ENCODE results near the gene GRB10.
"Not testable (repeated sequence)": the region's sequence is repeated elsewhere in the genome, so short reads cannot be mapped to it uniquely, and the experiment has no call there.

GRB10 gene

DNA sequence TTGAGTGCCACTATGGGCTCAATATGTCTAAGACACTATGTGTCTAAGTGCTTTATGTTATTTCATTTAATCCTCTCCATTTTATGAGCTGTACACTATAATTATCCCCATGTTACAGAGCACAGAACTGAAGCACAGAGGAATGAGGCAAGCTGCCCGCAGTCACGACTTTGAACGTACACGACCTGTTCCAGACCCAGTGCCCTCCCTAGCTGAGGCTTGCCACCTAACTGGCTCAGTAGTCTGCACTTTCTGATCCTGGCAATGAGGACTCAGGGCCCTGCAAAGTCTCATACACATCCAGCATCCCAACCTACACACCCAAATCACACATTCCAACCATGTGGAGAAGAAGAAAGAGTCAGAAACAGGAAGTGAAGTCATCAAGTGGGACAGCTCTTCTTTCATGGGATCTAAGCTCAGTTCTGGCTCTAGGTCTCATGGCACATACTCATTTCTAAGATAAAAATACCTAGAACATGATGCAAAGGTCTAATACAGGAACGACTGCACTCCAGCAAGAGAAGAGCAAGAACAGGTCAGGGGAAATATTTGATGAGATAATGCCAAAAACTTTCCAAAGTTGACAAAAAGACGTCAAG lies 175.1 kb downstream of the GRB10 start:
- DNase-seq (ENCODE audit: low read depth): no peak

DNA sequence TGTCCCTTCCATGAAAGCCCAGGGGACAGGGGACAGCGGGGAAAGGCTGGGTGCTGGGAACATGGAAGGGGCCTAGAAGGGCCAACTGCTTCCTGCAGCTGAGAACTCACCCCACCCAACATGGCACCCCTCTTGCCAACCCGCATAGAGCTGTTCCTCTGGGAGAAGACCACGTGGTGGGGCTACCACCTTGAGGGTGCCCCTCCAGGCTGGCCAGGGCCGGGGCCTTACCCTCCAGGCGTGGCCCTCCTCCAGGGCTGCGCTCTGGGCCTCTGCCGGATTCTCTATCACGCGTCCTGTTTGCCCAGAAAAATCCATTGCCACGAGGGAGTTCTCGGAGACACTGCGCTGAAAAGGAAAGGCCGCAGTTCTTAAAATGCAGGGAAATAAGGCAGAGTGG lies 177.6 kb downstream of the GRB10 start:
- DNase-seq (ENCODE audit: low read depth): no peak

DNA sequence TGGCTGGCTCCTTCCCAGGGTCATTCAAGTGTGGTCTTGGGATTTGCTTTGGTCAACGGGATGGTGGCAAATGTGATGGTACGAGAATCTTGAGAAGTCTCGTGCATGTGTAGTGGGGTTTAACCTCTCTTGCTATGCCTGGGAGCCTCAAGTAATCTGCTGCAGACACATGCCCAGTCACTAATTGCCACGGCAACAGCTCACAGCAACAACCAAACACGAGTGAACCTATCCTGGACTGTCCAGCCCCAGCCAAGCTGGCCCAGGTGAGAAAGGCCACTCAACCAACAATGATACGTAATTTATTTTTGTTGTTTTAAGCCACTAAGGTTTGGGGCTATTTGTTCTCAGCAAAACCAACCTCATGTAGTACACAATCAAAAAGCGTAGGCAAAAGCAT lies 179.4 kb downstream of the GRB10 start:
- DNase-seq (ENCODE audit: low read depth): no peak

DNA sequence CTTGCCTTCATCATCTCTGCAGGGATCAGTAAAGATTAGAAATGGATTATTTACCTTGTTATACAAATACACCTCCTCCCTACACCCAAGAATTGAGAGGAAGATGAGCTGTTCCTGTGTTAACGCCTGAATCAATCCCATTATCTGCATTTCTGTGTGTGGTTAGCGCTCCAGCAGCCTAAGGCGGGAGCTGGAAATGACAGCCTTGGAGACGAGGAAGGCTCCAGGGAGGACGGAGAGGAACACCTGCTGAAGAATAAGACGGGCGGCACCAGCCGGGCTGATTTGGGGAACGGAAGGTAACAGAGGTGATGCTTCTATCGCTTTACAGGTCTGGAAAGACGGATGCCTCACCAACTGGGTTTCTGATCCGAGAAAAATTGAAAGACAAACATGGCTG lies 183.3 kb downstream of the GRB10 start:
- no peak for DNase-seq (ENCODE audit: low read depth)

DNA sequence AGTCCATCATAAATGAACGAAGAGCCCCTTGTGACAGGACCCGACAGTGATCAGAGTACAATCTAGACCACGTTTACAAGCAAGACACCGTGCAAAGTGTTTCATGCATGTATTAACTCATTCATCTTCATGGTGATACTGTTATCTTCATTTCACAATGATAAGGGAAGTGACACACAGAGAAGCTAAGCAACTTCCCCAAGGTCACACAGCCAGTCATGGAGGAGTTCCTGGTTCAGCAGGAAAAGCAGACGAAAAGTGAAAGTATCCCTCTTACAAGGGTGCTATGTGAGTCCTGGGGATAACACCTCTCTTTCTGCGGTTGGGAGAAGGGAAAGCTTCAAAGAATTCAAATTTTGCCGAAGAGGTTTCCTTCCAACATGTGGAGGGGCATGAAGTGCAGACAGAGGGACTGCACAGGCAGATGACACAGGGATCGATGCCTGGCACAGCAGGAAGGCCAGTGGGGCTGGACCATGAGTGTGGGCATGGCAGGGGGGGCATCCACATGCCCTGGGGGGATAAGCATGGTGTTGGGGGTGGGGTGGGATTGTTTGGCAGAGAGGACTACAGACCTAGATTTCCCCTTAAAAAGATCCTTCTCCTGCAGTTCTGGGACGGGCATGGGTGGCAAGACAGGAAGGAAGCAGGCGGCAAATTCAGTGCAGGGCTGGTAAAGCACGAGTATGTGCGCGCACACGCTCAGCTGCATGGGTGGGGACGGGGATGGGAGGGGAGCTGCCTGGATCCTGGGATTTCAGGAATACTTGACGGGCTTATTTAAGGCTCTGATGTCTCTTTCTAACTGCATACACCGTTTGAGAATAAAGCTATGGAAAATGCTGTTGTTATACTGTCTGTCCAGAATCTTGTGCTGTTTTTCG lies 184.0 kb downstream of the GRB10 start:
- no peak for DNase-seq (ENCODE audit: low read depth)

DNA sequence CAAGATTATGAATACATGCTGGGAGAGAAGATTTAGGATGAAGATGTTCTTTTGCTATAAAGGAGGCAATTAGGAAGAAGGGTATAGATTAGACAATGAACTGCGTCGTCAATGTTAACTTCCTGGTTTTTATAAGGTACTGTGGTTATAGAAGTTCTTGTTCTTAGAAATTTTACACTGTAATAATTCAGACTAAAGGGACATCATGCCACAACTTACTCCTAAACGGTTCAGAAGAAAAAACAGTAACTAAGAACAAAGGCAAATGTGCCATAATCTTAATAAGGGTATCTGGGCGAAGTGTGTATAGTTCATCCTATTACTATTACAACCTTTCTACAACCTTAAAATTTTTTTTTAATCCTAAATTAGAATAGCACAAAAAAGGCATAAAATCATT lies 186.2 kb downstream of the GRB10 start:
- no peak for DNase-seq (ENCODE audit: low read depth)

DNA sequence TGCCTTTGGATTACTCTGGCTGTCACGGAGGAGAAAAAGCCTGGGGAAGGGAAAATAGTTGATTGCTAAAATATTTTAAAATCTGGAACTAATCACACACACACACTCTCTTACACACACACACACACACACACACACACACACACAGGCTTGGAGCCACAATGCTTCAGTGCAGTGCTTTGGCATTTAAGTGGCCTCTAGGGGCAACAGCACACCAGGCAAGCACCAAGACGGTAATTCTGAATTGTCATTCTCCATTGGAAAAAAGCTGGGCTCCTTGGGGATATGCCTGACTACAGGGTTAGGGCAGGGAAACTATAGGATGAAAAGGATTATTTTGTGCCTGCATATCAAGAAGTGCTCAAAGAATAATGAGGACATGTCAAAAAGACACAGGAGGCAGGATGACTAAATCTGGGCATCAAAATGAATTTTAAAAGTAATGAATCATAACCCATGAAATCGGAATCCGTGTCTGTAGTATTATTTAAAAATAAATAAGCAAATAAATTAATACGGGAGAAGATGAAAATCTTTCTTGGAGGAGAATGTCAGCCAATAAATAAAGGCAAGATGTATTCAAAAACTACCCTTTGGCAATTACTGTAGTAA lies 187.1 kb downstream of the GRB10 start:
- DNase-seq (ENCODE audit: low read depth): peak; percentile 59

DNA sequence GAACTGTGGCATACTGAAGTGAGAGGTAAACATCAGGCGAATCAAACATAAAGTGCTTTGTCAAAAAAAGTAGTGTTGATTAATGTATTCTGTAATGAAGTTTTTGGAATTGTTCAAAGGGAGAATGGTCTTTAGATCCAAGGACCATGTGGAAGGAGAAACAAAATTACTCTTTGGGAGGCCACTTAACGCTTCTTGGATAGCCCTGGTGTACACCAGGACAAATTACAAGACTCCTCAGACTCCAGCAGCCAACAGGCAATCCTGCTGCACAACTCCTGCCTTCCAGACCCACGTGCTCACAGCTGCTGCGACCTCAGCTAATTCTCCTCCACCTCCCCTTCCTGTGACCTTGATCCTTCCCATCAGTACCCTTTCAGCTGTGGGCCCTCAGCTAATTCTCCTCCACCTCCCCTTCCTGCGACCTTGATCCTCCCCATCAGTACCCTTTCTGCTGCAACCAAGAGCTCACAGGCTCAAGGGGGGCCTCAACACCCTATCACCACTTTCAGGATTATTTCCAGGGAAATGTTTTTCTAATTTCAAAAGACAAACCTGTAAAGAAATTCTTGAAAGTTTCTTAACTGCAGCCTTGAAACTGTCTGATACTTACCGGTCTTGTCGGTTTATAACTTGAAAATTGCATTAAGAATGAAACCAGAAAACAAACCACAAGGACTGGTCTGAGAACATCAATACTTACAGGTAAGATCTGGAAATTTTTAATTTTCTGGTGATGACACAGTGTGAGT lies 187.8 kb downstream of the GRB10 start:
- DNase-seq (ENCODE audit: low read depth): no peak

DNA sequence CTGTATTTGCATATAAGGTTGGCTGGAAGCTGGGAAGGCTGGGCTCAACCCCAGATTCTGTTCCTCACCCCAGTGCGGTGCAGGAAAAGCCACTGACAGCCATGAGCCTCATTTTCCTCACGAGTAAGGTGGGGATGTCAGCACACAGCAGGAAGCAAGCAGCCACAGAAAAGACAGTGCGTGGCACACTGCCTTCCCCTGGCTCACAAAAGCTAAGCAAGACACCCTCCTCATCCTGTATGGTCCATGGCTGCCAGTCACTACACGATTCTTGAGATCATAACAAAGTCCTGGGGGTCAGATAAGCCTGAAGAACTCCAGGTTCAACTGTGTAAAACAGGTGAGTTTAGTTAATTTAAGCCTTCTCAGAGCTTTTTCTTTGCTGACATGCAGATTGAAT lies 188.6 kb downstream of the GRB10 start:
- no peak for DNase-seq (ENCODE audit: low read depth)

DNA sequence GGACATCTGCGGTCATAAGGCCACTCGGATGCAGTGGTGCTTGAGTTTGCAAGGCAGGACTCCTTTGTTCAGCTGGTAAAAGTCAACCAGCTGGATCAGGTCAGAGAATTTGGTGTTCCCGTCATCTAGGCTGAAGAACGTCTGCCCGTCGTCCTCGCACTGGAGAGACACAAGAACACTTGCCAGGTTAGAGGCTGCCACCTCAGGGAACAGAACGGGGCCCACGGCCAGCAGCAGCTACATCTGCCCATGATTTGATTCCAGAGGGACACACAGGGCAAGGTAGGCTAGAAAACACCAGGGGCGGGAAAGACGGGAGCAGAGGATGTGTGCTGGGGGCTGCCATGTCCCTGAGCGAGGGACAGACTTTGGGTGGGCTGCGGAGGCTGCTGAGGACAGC lies 189.8 kb downstream of the GRB10 start:
- DNase-seq (ENCODE audit: low read depth): no peak

DNA sequence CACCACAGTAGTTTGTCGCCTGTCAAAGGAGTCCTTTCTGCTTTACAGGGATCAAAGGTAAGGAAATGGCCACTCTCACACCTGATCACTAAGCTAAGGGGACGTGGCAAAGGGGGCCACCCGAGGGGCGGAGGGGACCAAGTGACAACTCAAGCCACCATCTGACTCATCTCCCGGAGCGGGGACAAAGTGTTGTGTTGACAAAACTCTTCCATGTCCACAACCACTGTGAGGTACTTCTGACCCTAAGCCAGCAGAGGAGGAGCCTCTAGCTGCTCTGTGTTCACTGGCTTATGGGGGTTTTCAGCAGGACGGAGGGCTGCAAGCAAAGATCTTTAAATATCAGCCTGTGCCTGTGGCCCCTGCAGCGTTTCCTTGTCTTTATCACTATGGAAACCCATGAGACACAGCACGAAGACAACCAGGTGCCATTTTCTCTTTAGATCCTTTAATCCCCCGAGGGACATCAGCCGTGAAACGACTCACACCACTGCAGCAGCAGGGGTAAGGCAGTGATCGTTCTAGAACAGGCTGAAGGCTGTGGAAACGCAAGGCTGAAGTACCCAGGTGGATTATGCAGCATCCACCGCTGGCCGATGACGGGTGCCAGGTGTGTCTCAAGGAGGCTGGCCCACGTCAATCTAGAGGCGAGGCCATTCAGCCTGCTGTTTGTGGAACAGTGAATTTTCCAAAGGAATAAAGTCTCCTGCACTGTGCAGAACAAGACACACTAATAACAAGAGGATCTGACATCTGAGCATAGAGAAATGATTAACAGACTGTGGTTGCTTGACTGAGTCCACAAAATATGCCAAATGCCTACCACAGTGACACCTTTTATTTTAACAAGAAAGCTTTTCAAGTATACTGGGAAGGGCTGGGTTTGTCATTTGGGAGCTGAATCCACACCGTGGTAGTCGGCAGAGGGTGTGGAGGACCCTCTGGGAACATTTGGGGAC lies 190.9 kb downstream of the GRB10 start:
- no peak for DNase-seq (ENCODE audit: low read depth)

DNA sequence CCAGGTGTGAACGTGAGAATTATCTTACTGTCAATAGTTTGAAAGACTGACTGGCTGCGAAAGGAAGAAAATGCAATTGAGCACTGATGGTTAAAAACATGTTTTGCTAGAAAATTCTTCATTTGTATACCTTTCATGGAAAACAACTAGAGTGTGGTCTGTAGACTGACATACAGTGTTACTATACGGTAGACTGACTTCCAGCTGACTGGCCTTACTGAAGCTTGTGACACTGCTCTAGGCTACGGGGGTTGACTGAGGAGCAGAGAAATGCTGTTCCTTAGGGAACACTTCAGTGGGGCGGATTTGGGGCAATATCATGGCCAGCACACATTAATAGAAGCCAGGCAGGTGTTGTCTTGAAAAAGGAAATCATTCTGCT lies 191.6 kb downstream of the GRB10 start:
- DNase-seq (ENCODE audit: low read depth): no peak

DNA sequence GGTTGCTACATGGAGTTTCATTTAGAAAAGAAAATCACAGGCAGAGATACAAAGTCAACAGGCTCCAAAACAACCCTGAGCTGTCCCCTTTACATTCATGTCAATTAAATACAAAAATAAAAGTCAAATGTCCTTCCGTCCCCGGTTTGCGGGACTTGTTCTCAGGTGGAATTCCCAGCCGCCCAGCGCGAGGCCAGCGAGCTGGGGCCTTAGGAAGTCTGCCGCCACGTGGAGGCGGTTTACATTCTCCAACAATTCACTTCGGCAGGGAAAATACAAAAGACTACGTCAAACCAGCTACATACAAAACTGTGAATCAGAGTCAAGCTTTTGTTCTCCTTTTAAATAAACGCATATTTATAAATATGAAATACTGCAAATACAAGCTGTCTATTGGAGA lies 192.2 kb downstream of the GRB10 start:
- no peak for DNase-seq (ENCODE audit: low read depth)

DNA sequence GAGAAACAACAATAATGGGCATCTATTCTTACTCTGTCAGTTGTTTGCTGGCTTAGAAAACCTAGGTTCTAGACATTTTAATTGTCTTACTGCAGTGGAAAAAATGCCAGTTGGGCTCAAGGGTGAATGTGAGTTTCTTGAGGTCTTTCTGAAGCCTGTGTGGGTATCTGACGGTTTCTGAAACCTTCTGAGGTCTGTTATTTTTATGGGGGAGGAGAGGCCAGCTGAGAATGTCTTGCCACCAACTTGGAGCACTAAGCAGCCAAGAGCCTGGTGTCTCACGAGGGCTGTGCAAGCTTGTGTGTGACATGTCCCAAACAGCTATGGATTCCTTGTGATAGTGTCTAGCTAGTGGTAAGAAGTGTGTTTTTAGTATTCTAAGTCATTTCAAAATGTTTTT lies 193.3 kb downstream of the GRB10 start:
- no peak for DNase-seq (ENCODE audit: low read depth)

DNA sequence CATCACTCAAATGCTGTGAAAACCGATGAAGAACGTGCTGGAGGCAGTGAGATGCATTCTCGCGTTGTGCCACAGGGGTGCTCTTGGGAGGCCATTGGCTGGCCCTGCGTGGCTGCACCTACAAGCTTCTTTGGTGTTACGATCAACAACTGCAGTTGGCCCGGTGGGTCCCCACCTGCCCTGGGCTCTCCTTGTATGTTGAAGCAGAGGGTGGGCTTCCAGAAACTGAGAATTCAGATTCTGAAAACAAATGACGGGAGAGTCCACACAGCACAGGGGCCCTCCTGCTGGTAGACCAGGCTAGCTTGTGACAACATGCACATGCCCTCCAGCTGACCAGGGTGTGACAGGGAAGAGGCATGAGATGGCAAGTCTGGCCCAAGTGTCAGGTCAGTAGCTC lies 193.8 kb downstream of the GRB10 start:
- no peak for DNase-seq (ENCODE audit: low read depth)

DNA sequence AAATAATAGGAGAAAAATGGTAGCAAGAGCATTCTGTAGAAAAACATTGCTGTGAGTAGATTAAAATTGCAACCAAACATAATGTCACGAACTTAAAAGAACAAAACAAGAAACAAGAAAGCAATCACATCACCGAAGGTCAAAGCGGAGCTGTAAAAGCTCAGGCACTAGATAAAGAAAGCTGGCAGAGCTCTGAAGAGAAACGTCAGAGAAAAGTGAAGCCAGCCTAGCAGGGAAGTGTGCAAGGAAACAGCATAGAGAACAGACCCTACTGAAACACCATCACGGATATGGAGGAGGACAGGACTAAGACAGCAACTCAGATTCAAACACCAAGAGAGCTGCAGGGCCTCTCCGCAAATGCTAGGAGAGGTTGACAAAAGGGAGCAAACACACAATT lies 195.0 kb downstream of the GRB10 start:
- DNase-seq (ENCODE audit: low read depth): no peak

DNA sequence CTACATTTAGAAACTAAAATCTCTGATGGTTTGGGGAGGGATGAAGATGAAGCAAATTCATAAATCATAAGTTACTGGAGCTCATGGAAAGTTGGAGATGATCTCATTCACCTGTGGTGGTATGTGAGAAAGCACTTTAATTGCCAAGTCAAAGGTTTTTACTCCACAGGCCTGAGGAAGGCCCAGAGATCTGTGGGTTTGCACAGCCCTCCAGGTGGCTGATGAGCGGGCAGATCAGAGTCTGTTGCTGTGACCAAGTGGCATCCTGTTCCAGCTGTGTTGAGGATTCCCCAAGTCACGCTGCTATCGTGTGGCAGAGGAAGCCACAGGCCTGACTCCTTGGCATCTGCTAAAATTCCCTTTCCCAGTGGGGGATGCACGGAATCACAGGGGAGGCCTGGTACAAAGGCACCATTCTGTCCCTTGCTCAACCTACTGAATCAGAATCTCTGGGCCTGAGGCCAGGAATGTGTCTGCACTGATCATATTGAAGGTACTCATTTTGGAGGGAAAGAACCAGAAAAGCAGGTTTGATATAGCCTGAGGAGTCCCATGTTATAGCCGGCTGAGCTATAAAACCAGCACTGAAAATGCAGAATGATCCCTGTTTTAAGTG lies 197.8 kb downstream of the GRB10 start:
- no peak for DNase-seq (ENCODE audit: low read depth)

DNA sequence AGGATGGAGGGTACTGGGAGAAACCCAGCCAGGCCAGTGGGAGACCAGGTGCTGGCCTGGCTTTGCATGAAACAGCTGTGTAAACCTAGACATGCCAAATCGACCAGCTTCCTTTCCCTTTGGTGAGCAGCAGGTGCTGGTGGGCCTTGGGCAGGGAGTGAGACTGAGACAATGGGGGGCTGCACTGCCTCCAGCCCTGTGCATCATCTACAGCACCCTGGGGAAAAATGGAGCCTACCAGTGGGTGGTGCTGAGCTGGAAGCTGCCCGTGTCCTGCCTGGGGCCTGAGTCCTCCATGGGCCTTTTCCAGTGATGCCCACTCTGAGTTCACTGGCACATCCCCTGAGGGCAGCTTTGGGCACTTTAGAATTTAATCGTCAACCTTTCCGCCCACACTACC lies 198.3 kb downstream of the GRB10 start:
- no peak for DNase-seq (ENCODE audit: low read depth)

DNA sequence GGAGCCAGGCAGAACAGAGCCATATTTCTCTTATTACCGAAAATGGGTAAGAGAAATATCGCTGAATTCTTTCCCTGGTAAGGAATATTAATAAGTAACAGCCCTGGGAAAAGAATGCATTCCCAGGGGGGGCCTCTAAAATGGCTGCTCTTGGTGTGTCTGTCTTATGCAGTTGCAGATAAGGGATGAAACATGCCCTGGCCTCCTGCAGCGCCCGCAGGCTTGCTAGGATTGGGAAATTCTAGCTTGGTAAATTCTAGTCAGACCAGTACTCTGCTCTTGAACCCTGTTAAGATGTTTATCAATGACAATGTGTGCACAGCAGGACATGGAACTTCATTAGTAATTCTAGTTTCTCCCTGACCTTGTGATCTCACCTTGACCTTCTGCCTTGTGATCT lies 199.4 kb downstream of the GRB10 start:
- not testable (repeated sequence) for DNase-seq (ENCODE audit: low read depth)

DNA sequence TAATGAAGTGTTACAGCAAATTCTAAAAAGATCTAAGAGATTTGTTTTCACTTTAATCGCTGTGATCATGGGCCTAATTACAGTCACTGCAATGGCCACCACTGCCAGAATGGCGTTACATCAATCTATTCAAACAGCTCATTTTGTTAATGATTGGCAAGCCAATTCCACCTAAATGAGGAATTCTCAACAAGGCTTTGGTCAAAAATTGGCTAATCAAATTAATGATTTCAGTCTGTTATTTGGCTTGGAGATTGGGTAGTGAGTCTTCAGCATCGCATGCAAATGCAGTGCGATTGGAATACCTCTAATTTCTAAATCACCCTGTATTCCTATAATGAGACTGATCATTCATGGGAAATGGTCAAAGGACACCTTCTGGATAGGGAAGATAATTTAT lies 200.4 kb downstream of the GRB10 start:
- DNase-seq (ENCODE audit: low read depth): not testable (repeated sequence)

DNA sequence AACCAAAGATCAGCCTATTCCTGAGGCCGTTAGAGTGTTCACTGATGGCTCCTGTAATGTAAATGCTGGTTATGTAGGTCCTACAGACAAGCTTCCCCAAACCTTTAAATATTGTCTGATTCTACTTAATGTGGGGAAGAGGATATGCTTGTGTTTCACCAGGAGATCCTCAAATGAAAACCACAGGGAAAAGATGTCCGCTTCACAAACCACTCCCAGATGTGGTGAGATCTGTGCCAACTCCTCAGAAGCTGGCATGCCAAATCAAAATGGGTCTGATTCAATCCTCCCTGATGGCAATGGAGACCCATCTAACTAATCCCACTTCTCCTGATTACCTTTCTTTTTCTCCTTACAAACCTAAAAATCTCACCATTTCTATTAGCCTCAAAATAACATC lies 202.0 kb downstream of the GRB10 start:
- not testable (repeated sequence) for DNase-seq (ENCODE audit: low read depth)
